Cardiac muscle cell (in vitro differentiated cells and primary cell): ENCODE data around the gene IFT122. TPM values are rescaled to one million over a fixed set of nuclear protein-coding genes. Genes with fewer than 3 reads are reported as not detected.

ENCODE experiments used
- DNase-seq, 2 donors: peaks; one replicate each; pipeline versions ENCODE4 v3.0.0 to v3.0.0-alpha.2; 2010 to 2017; ENCODE audit warnings: low read depth in 1 of 2, low spot score in 1 of 2
- H3K27ac ChIP-seq: fragments of 200-600 bp; sonication (generic); 2 replicates; pipeline ENCODE4 v1.5.1; 2016
- H3K27me3 ChIP-seq: fragments of 200-600 bp; sonication (generic); 2 replicates; pipeline ENCODE4 v1.6.0; 2016; ENCODE audit warnings: control low read depth
- H3K36me3 ChIP-seq: fragments of 200-600 bp; sonication (generic); 2 replicates; pipeline ENCODE4 v1.5.1; 2016; ENCODE audit warnings: control low read depth
- H3K4me1 ChIP-seq: fragments of 200-600 bp; sonication (generic); 2 replicates; pipeline ENCODE4 v1.8.1; 2017; ENCODE audit warnings: low read depth, mild to moderate bottlenecking, mixed run types
- H3K4me3 ChIP-seq: fragments of 200-600 bp; sonication (generic); 2 replicates; pipeline ENCODE4 v1.5.1; 2016; ENCODE audit warnings: mild to moderate bottlenecking
- H3K9me3 ChIP-seq: fragments of 200-600 bp; sonication (generic); 2 replicates; pipeline ENCODE4 v1.5.1; 2017; ENCODE audit warnings: low read depth, mild to moderate bottlenecking, control low read depth
- CTCF ChIP-seq: IDR thresholded peaks from 2 replicates; pipeline ENCODE4 v1.5.1; 2012; ENCODE audit warnings: low read depth, mild to moderate bottlenecking, low read length
- polyA plus RNA-seq: library from polyadenylated mRNA; unstranded; fragments of >200 nt; fragmentation: Nextera tagmentation; extraction: Ambion mirVana; gene quantifications from 2 replicates; pipeline ENCODE4 v1.2.1, GENCODE V29; 2016
- total RNA-seq: library from RNA; depleted of rRNA; stranded (reverse); fragments of >200 nt; gene quantifications from 2 replicates; pipeline ENCODE4 v1.2.3, GENCODE V29; 2016

IFT122 gene
- total and polyA plus RNA-seq, 2 experiments from 2014 or later, result 21.9 to 31.5 TPM

GRCh38 chr3:129569856-129570255 lies 129.8 kb downstream of the IFT122 start:
- DNase-seq, result no peak
- Histone ChIP-seq H3K36me3 (no peaks in the 10 kb centered on the region), H3K27me3 (no peaks in the 10 kb centered on the region), H3K4me3 (no peak overlapping the region), H3K9me3 (no peaks in the 10 kb centered on the region), H3K4me1 (no peaks in the 10 kb centered on the region), H3K27ac (no peak overlapping the region)
- TF ChIP-seq CTCF, result no peak

Other genes starting within 250 kb of the IFT122 start
- 114 and 137 TPM in 2 replicates for gene COPG1, start 190.6 kb upstream of the IFT122 start, total RNA-seq
- gene COPG1, start 190.6 kb upstream of the IFT122 start, polyA plus RNA-seq, result 128 and 154 TPM in 2 replicates
- gene HMCES, start 161.4 kb upstream of the IFT122 start, total RNA-seq, result 45.2 and 50.9 TPM in 2 replicates
- gene HMCES, start 161.4 kb upstream of the IFT122 start, polyA plus RNA-seq, result 53.0 and 59.8 TPM in 2 replicates
- gene EFCAB12, start 11.6 kb upstream of the IFT122 start, total RNA-seq, result 0.48 and 0.85 TPM in 2 replicates
- gene EFCAB12, start 11.6 kb upstream of the IFT122 start, polyA plus RNA-seq, result 0.49 and 1.7 TPM in 2 replicates
- gene MBD4, start 276 bp upstream of the IFT122 start, total RNA-seq, result 16.2 and 30.0 TPM in 2 replicates
- gene MBD4, start 276 bp upstream of the IFT122 start, polyA plus RNA-seq, result 39.8 and 60.8 TPM in 2 replicates
- not detected in 2 replicates for gene RHO, start 88.4 kb downstream of the IFT122 start, total RNA-seq
- gene RHO, start 88.4 kb downstream of the IFT122 start, polyA plus RNA-seq, result not detected in 2 replicates
- not detected in 2 replicates for gene H1-8, start 103.0 kb downstream of the IFT122 start, total RNA-seq
- gene H1-8, start 103.0 kb downstream of the IFT122 start, polyA plus RNA-seq, result not detected in 2 replicates
- gene PLXND1, start 166.5 kb downstream of the IFT122 start, total RNA-seq, result 24.6 and 56.5 TPM in 2 replicates
- gene PLXND1, start 166.5 kb downstream of the IFT122 start, polyA plus RNA-seq, result 15.0 and 30.3 TPM in 2 replicates